Endothelial cell of umbilical vein (primary cell): Measurements from ENCODE around the gene ATP2B2. TPM values are rescaled to one million over a fixed set of nuclear protein-coding genes. Genes with fewer than 3 reads are reported as not detected.

Experiments used
- BruUV-seq: library from RNA; stranded (reverse); fragments of 400-500 nt; replicated peaks from 2 replicates; lab custom pipeline; 2021; lab: Mats Ljungman, UMichigan
- CTCF ChIA-PET: fragments of 300-600, 350-600 bp; sonication (Branson Sonifier 250); formaldehyde crosslinking; loops from one replicate; lab custom pipeline; 2021; ENCODE audit warnings: antibody characterized with exemption, inconsistent platforms; lab: Charles Lee
- POLR2A ChIA-PET: fragments of 300-600, 350-600 bp; sonication (Branson Sonifier 250); formaldehyde crosslinking; loops from one replicate; lab custom pipeline; 2021; ENCODE audit warnings: antibody characterized with exemption, inconsistent platforms; lab: Charles Lee
- DNase-seq: peaks from one replicate; pipeline ENCODE4 v3.0.0-alpha.2; 2011; ENCODE audit warnings: low read depth, low spot score
- FAIRE-seq: peaks from 2 replicates; lab custom pipeline; 2011; peaks lifted over from hg19 to GRCh38; lab: Jason Lieb, UNC
- H2AFZ ChIP-seq: 2 replicates; pipeline ENCODE4 v1.6.0; 2012; ENCODE audit warnings: low read depth, low read length, control low read depth, inconsistent platforms
- H3K27ac ChIP-seq: 2 replicates; pipeline ENCODE4 v1.5.1; 2011; ENCODE audit warnings: low read depth, mild to moderate bottlenecking, control low read depth, low read length, moderate library complexity; ENCODE audit not compliant: insufficient read depth
- H3K27me3 ChIP-seq, 2 experiments: 2 replicates each; pipeline versions ENCODE4 v1.6.0 to v1.6.1; 2011; ENCODE audit warnings: low read length in 2 of 2, mixed read lengths in 1 of 2; ENCODE audit not compliant: control insufficient read depth in 2 of 2, insufficient read depth in 2 of 2
- H3K36me3 ChIP-seq, 2 experiments: 2 replicates in 1 of 2; 3 replicates in 1 of 2; pipeline ENCODE4 v1.5.1; 2011; ENCODE audit warnings: low read length in 2 of 2, mild to moderate bottlenecking in 1 of 2, moderate library complexity in 1 of 2; ENCODE audit not compliant: control insufficient read depth in 2 of 2, insufficient read depth in 2 of 2; ENCODE audit errors: extremely low read depth in 1 of 2
- H3K4me1 ChIP-seq: 3 replicates; pipeline ENCODE4 v1.5.1; 2011; ENCODE audit warnings: mild to moderate bottlenecking, low read length; ENCODE audit not compliant: control insufficient read depth, insufficient read depth; ENCODE audit errors: extremely low read depth
- H3K4me2 ChIP-seq: 2 replicates; pipeline ENCODE4 v1.6.1; 2011; ENCODE audit warnings: low read length, control low read depth, mixed read lengths; ENCODE audit not compliant: insufficient read depth
- H3K4me3 ChIP-seq, 3 experiments: fragments of 200-600 bp in 1 of 3; sonication (generic), shearing (Covaris generic) in 1 of 3; replicated peaks in 1 of 3; 2 replicates each; pipeline ENCODE4 v1.5.1; 2011 to 2016; ENCODE audit warnings: control low read depth in 3 of 3, low read length in 3 of 3, mild to moderate bottlenecking in 2 of 3, inconsistent platforms in 1 of 3, low read depth in 1 of 3, moderate library complexity in 1 of 3; ENCODE audit not compliant: insufficient read depth in 1 of 3
- H3K79me2 ChIP-seq: 2 replicates; pipeline ENCODE4 v1.6.0; 2012; ENCODE audit warnings: low read length, inconsistent platforms; ENCODE audit not compliant: control insufficient read depth, insufficient read depth
- H3K9ac ChIP-seq: replicated peaks from 2 replicates; pipeline ENCODE3; 2011; ENCODE audit warnings: low read length, control low read depth; ENCODE audit not compliant: insufficient read depth; ENCODE audit errors: extremely low read depth
- H3K9me1 ChIP-seq: replicated peaks from 3 replicates; pipeline ENCODE4 v1.6.0; 2011; ENCODE audit warnings: mild to moderate bottlenecking, low read length; ENCODE audit not compliant: control insufficient read depth, insufficient read depth; ENCODE audit errors: extremely low read depth
- H3K9me3 ChIP-seq: replicated peaks from 2 replicates; pipeline ENCODE4 v1.5.1; 2012; ENCODE audit warnings: low read length, inconsistent platforms; ENCODE audit not compliant: control insufficient read depth, insufficient read depth
- H4K20me1 ChIP-seq: replicated peaks from 2 replicates; pipeline ENCODE3; 2011; ENCODE audit warnings: mild to moderate bottlenecking, low read length; ENCODE audit not compliant: control insufficient read depth, insufficient read depth; ENCODE audit errors: extremely low read depth
- CTCF ChIP-seq, 2 donors: IDR thresholded peaks; 1 replicate in 1 of 2; 2 replicates in 1 of 2; pipeline ENCODE4 v1.5.1; 2011; ENCODE audit warnings: low read length in 2 of 2, mild to moderate bottlenecking in 2 of 2, moderate library complexity in 2 of 2, control low read depth in 1 of 2, inconsistent platforms in 1 of 2, low read depth in 1 of 2; ENCODE audit not compliant: insufficient read depth in 1 of 2; ENCODE audit errors: extremely low read depth in 1 of 2
- EZH2 ChIP-seq: IDR thresholded peaks from 2 replicates; pipeline ENCODE4 v1.6.1; 2012; ENCODE audit warnings: borderline replicate concordance, low read depth, mild to moderate bottlenecking, moderate library complexity, low read length, inconsistent platforms; ENCODE audit not compliant: severe bottlenecking
- FOS ChIP-seq: IDR thresholded peaks from 2 replicates; pipeline ENCODE4 v1.6.1; 2011; ENCODE audit warnings: mild to moderate bottlenecking, low read length, moderate library complexity, borderline replicate concordance; ENCODE audit not compliant: insufficient read depth
- GATA2 ChIP-seq: IDR thresholded peaks from 2 replicates; pipeline ENCODE4 v1.7.0; 2011; ENCODE audit warnings: low read depth, mild to moderate bottlenecking, moderate library complexity, mixed read lengths, low read length; ENCODE audit not compliant: insufficient read length, insufficient read depth
- JUN ChIP-seq: IDR thresholded peaks from 2 replicates; pipeline ENCODE4 v1.6.1; 2011; ENCODE audit warnings: borderline replicate concordance, low read depth; ENCODE audit not compliant: insufficient read length, insufficient read depth
- MAX ChIP-seq: IDR thresholded peaks from 2 replicates; pipeline ENCODE4 v1.6.1; 2011; ENCODE audit not compliant: insufficient read depth, insufficient read length
- MYC ChIP-seq: IDR thresholded peaks from one replicate; pipeline ENCODE4 v1.6.1; 2011; ENCODE audit warnings: mild to moderate bottlenecking, low read depth, low read length
- POLR2A ChIP-seq: IDR thresholded peaks from 2 replicates; pipeline ENCODE4 v1.6.1; 2012; ENCODE audit warnings: low read depth, mild to moderate bottlenecking, control low read depth, low read length
- POLR2AphosphoS5 ChIP-seq: IDR thresholded peaks from 2 replicates; pipeline ENCODE4 v1.6.1; 2012; ENCODE audit warnings: low read depth, mild to moderate bottlenecking, control low read depth, low read length, moderate library complexity; ENCODE audit not compliant: insufficient read depth
- dilution Hi-C: fragments of 300-500 bp; cut with MboI; formaldehyde crosslinking; loops from one replicate; pipeline ENCODE4 v1.15.0; 2019; ENCODE audit warnings: low sequenced_read_pairs; ENCODE audit not compliant: extremely low pct_ligation_motif_present
- intact Hi-C: fragments of 100-400 bp; cut with micrococcal nuclease; formaldehyde crosslinking; loops from one replicate; pipeline ENCODE4 v1.10.0; 2022
- polyA plus RNA-seq, 4 experiments: library from polyadenylated mRNA; depleted of rRNA in 3 of 4; stranded (reverse) in 3 of 4; unstranded in 1 of 4; fragments of >200 nt; gene quantifications; 2 replicates each; pipeline versions ENCODE4 v1.2.1 to v1.2.3, GENCODE V29; 2011 to 2012; ENCODE audit warnings: missing spikeins in 1 of 4
- total RNA-seq: library from RNA; stranded (reverse); gene quantifications from 2 replicates; pipeline ENCODE4 v1.2.3, GENCODE V29; 2021

The ATP2B2 gene
- total and polyA plus RNA-seq, 2 donors (not counting 3 experiments of a cell fraction or from before 2014, with no cell fraction given), result not detected

- H3K27me3 ChIP-seq, result no peaks in the 10 kb centered on the region
- no peaks in the 10 kb centered on the region for H3K79me2 ChIP-seq
- H3K9ac ChIP-seq, result no peak overlapping the region
- H3K9me1 ChIP-seq, result no peaks in the 10 kb centered on the region
- H3K27ac ChIP-seq, result no peak overlapping the region
- DNase-seq (no peak), FAIRE-seq (no peak)
- TF ChIP-seq FOS, result no peak
- no peak for TF ChIP-seq JUN
- no peak for TF ChIP-seq MYC
- TF ChIP-seq MAX, result no peak
- no peak for TF ChIP-seq CTCF (IDR thresholded peaks at IDR 0.05; ENCODE audit: extremely low read depth in 1 of 2, insufficient read depth in 1 of 2, low read depth in 1 of 2, low read length in 2 of 2)
- no peak for TF ChIP-seq POLR2AphosphoS5
- TF ChIP-seq EZH2, result no peak
- TF ChIP-seq POLR2A, result no peak
- no peak for TF ChIP-seq GATA2
- H3K4me1 ChIP-seq, result no peaks in the 10 kb centered on the region
- no peak overlapping the region for H3K4me3 ChIP-seq
- H3K9me3 ChIP-seq, result no peaks in the 10 kb centered on the region
- dilution Hi-C loops (no loop called here), intact Hi-C loops (no loop called here)
- H3K36me3 ChIP-seq, result no peaks in the 10 kb centered on the region
- CTCF ChIA-PET, result no interaction called here
- no peak overlapping the region for H3K4me2 ChIP-seq
- no TSS peak for BruUV-seq
- H4K20me1 ChIP-seq, result no peaks in the 10 kb centered on the region
- POLR2A ChIA-PET, result no interaction called here
- H2AFZ ChIP-seq, result no peak overlapping the region
These were observed 7.9 kb downstream of the ATP2B2 start for GRCh38 chr3:10497439-10497838.
